Measurements from ENCODE around the gene FAM240B.
A peak's percentile ranks its signal among the peaks of the same experiment; 100 is the strongest.

The FAM240B gene

GRCh38 chr9:38720083-38720745 lies at the start of gene FAM240B:
Gene FAM240B (minus strand): TSS chr9:38720133. CDS start chr9:38703999, 16,134 bp downstream.
- DNase-seq (ENCODE audit: low spot score): no peak

GRCh38 chr9:38768351-38768761 lies 48.4 kb upstream of the FAM240B start:
- no peak for DNase-seq (ENCODE audit: low spot score)

- DNase-seq (ENCODE audit: low spot score): no peak
These were observed 45.2 kb upstream of the FAM240B start for GRCh38 chr9:38765101-38765500.

GRCh38 chr9:38761999-38762398 lies 42.1 kb upstream of the FAM240B start:
- DNase-seq (ENCODE audit: low spot score): no peak

GRCh38 chr9:38761339-38761738 lies 41.4 kb upstream of the FAM240B start:
- no peak for DNase-seq (ENCODE audit: low spot score)

GRCh38 chr9:38756702-38757101 lies 36.8 kb upstream of the FAM240B start:
- no peak for DNase-seq (ENCODE audit: low spot score)

GRCh38 chr9:38747941-38748340 lies 28.0 kb upstream of the FAM240B start:
- DNase-seq (ENCODE audit: low spot score): no peak

- no peak for DNase-seq (ENCODE audit: low spot score)
These were observed 27.1 kb upstream of the FAM240B start for GRCh38 chr9:38747067-38747466.

GRCh38 chr9:38746303-38746702 lies 26.4 kb upstream of the FAM240B start:
- no peak for DNase-seq (ENCODE audit: low spot score)

- DNase-seq (ENCODE audit: low spot score): no peak
These were observed 24.6 kb upstream of the FAM240B start for GRCh38 chr9:38744484-38744883.

- DNase-seq (ENCODE audit: low spot score): no peak
These were observed 17.3 kb upstream of the FAM240B start for GRCh38 chr9:38737246-38737645.

GRCh38 chr9:38734831-38735230 lies 14.9 kb upstream of the FAM240B start:
- no peak for DNase-seq (ENCODE audit: low spot score)

GRCh38 chr9:38733503-38733902 lies 13.6 kb upstream of the FAM240B start:
- no peak for DNase-seq (ENCODE audit: low spot score)

- no peak for DNase-seq (ENCODE audit: low spot score)
These were observed 13.0 kb upstream of the FAM240B start for GRCh38 chr9:38732885-38733284.

GRCh38 chr9:38727497-38728001 lies 7.6 kb upstream of the FAM240B start:
- peak; percentile 40 for DNase-seq (ENCODE audit: low spot score)

GRCh38 chr9:38724754-38725153 lies 4.8 kb upstream of the FAM240B start:
- no peak for DNase-seq (ENCODE audit: low spot score)

GRCh38 chr9:38718148-38718547 lies 1.8 kb downstream of the FAM240B start:
- DNase-seq (ENCODE audit: low spot score): no peak

GRCh38 chr9:38715684-38716083 lies 4.2 kb downstream of the FAM240B start:
- DNase-seq (ENCODE audit: low spot score): no peak

- no peak for DNase-seq (ENCODE audit: low spot score)
These were observed 6.5 kb downstream of the FAM240B start for GRCh38 chr9:38713426-38713825.

- no peak for DNase-seq (ENCODE audit: low spot score)
These were observed 11.2 kb downstream of the FAM240B start for GRCh38 chr9:38708759-38709158.

GRCh38 chr9:38707885-38708637 lies 11.9 kb downstream of the FAM240B start:
- no peak for DNase-seq (ENCODE audit: low spot score)

GRCh38 chr9:38706493-38706892 lies 13.4 kb downstream of the FAM240B start:
- DNase-seq (ENCODE audit: low spot score): no peak

GRCh38 chr9:38705917-38706316 lies 14.0 kb downstream of the FAM240B start:
- no peak for DNase-seq (ENCODE audit: low spot score)
